Endothelial cell of umbilical vein (primary cell): ENCODE measurements around the gene P3H1. TPM values are rescaled to one million over a fixed set of nuclear protein-coding genes. Genes with fewer than 3 reads are reported as not detected.

Experiments used
- BruUV-seq: library from RNA; stranded (reverse); fragments of 400-500 nt; replicated peaks from 2 replicates; lab custom pipeline; 2021; lab: Mats Ljungman, UMichigan
- CTCF ChIA-PET: fragments of 300-600, 350-600 bp; sonication (Branson Sonifier 250); formaldehyde crosslinking; loops from one replicate; lab custom pipeline; 2021; ENCODE audit warnings: antibody characterized with exemption, inconsistent platforms; lab: Charles Lee
- POLR2A ChIA-PET: fragments of 300-600, 350-600 bp; sonication (Branson Sonifier 250); formaldehyde crosslinking; loops from one replicate; lab custom pipeline; 2021; ENCODE audit warnings: antibody characterized with exemption, inconsistent platforms; lab: Charles Lee
- DNase-seq: peaks from one replicate; pipeline ENCODE4 v3.0.0-alpha.2; 2011; ENCODE audit warnings: low read depth, low spot score
- FAIRE-seq: peaks from 2 replicates; lab custom pipeline; 2011; peaks lifted over from hg19 to GRCh38; lab: Jason Lieb, UNC
- H2AFZ ChIP-seq: 2 replicates; pipeline ENCODE4 v1.6.0; 2012; ENCODE audit warnings: low read depth, low read length, control low read depth, inconsistent platforms
- H3K27ac ChIP-seq: 2 replicates; pipeline ENCODE4 v1.5.1; 2011; ENCODE audit warnings: low read depth, mild to moderate bottlenecking, control low read depth, low read length, moderate library complexity; ENCODE audit not compliant: insufficient read depth
- H3K27me3 ChIP-seq, 2 experiments: 2 replicates each; pipeline versions ENCODE4 v1.6.0 to v1.6.1; 2011; ENCODE audit warnings: low read length in 2 of 2, mixed read lengths in 1 of 2; ENCODE audit not compliant: control insufficient read depth in 2 of 2, insufficient read depth in 2 of 2
- H3K36me3 ChIP-seq, 2 experiments: 2 replicates in 1 of 2; 3 replicates in 1 of 2; pipeline ENCODE4 v1.5.1; 2011; ENCODE audit warnings: low read length in 2 of 2, mild to moderate bottlenecking in 1 of 2, moderate library complexity in 1 of 2; ENCODE audit not compliant: control insufficient read depth in 2 of 2, insufficient read depth in 2 of 2; ENCODE audit errors: extremely low read depth in 1 of 2
- H3K4me1 ChIP-seq: 3 replicates; pipeline ENCODE4 v1.5.1; 2011; ENCODE audit warnings: mild to moderate bottlenecking, low read length; ENCODE audit not compliant: control insufficient read depth, insufficient read depth; ENCODE audit errors: extremely low read depth
- H3K4me2 ChIP-seq: 2 replicates; pipeline ENCODE4 v1.6.1; 2011; ENCODE audit warnings: low read length, control low read depth, mixed read lengths; ENCODE audit not compliant: insufficient read depth
- H3K4me3 ChIP-seq, 3 experiments: fragments of 200-600 bp in 1 of 3; sonication (generic), shearing (Covaris generic) in 1 of 3; replicated peaks in 1 of 3; 2 replicates each; pipeline ENCODE4 v1.5.1; 2011 to 2016; ENCODE audit warnings: control low read depth in 3 of 3, low read length in 3 of 3, mild to moderate bottlenecking in 2 of 3, inconsistent platforms in 1 of 3, low read depth in 1 of 3, moderate library complexity in 1 of 3; ENCODE audit not compliant: insufficient read depth in 1 of 3
- H3K79me2 ChIP-seq: 2 replicates; pipeline ENCODE4 v1.6.0; 2012; ENCODE audit warnings: low read length, inconsistent platforms; ENCODE audit not compliant: control insufficient read depth, insufficient read depth
- H3K9ac ChIP-seq: replicated peaks from 2 replicates; pipeline ENCODE3; 2011; ENCODE audit warnings: low read length, control low read depth; ENCODE audit not compliant: insufficient read depth; ENCODE audit errors: extremely low read depth
- H3K9me1 ChIP-seq: replicated peaks from 3 replicates; pipeline ENCODE4 v1.6.0; 2011; ENCODE audit warnings: mild to moderate bottlenecking, low read length; ENCODE audit not compliant: control insufficient read depth, insufficient read depth; ENCODE audit errors: extremely low read depth
- H3K9me3 ChIP-seq: replicated peaks from 2 replicates; pipeline ENCODE4 v1.5.1; 2012; ENCODE audit warnings: low read length, inconsistent platforms; ENCODE audit not compliant: control insufficient read depth, insufficient read depth
- H4K20me1 ChIP-seq: replicated peaks from 2 replicates; pipeline ENCODE3; 2011; ENCODE audit warnings: mild to moderate bottlenecking, low read length; ENCODE audit not compliant: control insufficient read depth, insufficient read depth; ENCODE audit errors: extremely low read depth
- CTCF ChIP-seq, 2 donors: IDR thresholded peaks; 1 replicate in 1 of 2; 2 replicates in 1 of 2; pipeline ENCODE4 v1.5.1; 2011; ENCODE audit warnings: low read length in 2 of 2, mild to moderate bottlenecking in 2 of 2, moderate library complexity in 2 of 2, control low read depth in 1 of 2, inconsistent platforms in 1 of 2, low read depth in 1 of 2; ENCODE audit not compliant: insufficient read depth in 1 of 2; ENCODE audit errors: extremely low read depth in 1 of 2
- EZH2 ChIP-seq: IDR thresholded peaks from 2 replicates; pipeline ENCODE4 v1.6.1; 2012; ENCODE audit warnings: borderline replicate concordance, low read depth, mild to moderate bottlenecking, moderate library complexity, low read length, inconsistent platforms; ENCODE audit not compliant: severe bottlenecking
- FOS ChIP-seq: IDR thresholded peaks from 2 replicates; pipeline ENCODE4 v1.6.1; 2011; ENCODE audit warnings: mild to moderate bottlenecking, low read length, moderate library complexity, borderline replicate concordance; ENCODE audit not compliant: insufficient read depth
- GATA2 ChIP-seq: IDR thresholded peaks from 2 replicates; pipeline ENCODE4 v1.7.0; 2011; ENCODE audit warnings: low read depth, mild to moderate bottlenecking, moderate library complexity, mixed read lengths, low read length; ENCODE audit not compliant: insufficient read length, insufficient read depth
- JUN ChIP-seq: IDR thresholded peaks from 2 replicates; pipeline ENCODE4 v1.6.1; 2011; ENCODE audit warnings: borderline replicate concordance, low read depth; ENCODE audit not compliant: insufficient read length, insufficient read depth
- MAX ChIP-seq: IDR thresholded peaks from 2 replicates; pipeline ENCODE4 v1.6.1; 2011; ENCODE audit not compliant: insufficient read depth, insufficient read length
- MYC ChIP-seq: IDR thresholded peaks from one replicate; pipeline ENCODE4 v1.6.1; 2011; ENCODE audit warnings: mild to moderate bottlenecking, low read depth, low read length
- POLR2A ChIP-seq: IDR thresholded peaks from 2 replicates; pipeline ENCODE4 v1.6.1; 2012; ENCODE audit warnings: low read depth, mild to moderate bottlenecking, control low read depth, low read length
- POLR2AphosphoS5 ChIP-seq: IDR thresholded peaks from 2 replicates; pipeline ENCODE4 v1.6.1; 2012; ENCODE audit warnings: low read depth, mild to moderate bottlenecking, control low read depth, low read length, moderate library complexity; ENCODE audit not compliant: insufficient read depth
- dilution Hi-C: fragments of 300-500 bp; cut with MboI; formaldehyde crosslinking; loops from one replicate; pipeline ENCODE4 v1.15.0; 2019; ENCODE audit warnings: low sequenced_read_pairs; ENCODE audit not compliant: extremely low pct_ligation_motif_present
- intact Hi-C: fragments of 100-400 bp; cut with micrococcal nuclease; formaldehyde crosslinking; loops from one replicate; pipeline ENCODE4 v1.10.0; 2022
- polyA plus RNA-seq, 4 experiments: library from polyadenylated mRNA; depleted of rRNA in 3 of 4; stranded (reverse) in 3 of 4; unstranded in 1 of 4; fragments of >200 nt; gene quantifications; 2 replicates each; pipeline versions ENCODE4 v1.2.1 to v1.2.3, GENCODE V29; 2011 to 2012; ENCODE audit warnings: missing spikeins in 1 of 4
- total RNA-seq: library from RNA; stranded (reverse); gene quantifications from 2 replicates; pipeline ENCODE4 v1.2.3, GENCODE V29; 2021

P3H1 gene
- total and polyA plus RNA-seq, 2 donors (not counting 3 experiments of a cell fraction or from before 2014, with no cell fraction given) = 136 to 194 TPM

- BruUV-seq = no TSS peak
- TF ChIP-seq MYC (no peak), POLR2A (no peak), FOS (no peak), POLR2AphosphoS5 (no peak), MAX (no peak), CTCF (IDR thresholded peaks at IDR 0.05; ENCODE audit: extremely low read depth in 1 of 2, insufficient read depth in 1 of 2, low read depth in 1 of 2, low read length in 2 of 2) (no peak), EZH2 (no peak), JUN (no peak), GATA2 (no peak)
Measured at GRCh38 chr1:42780176-42780575, 13.3 kb upstream of the P3H1 start.

More at GRCh38 chr1:42780176-42780575, 13.3 kb upstream of the P3H1 start:
- ChIA-PET CTCF (interaction anchor here (0.5 to 5.3 kb wide), 8 partner anchors 13 to 1548 kb away, joined by 3 to 244 read pairs (median 6); partner anchors contain the start of genes C1orf50, P3H1 and ZNF691), POLR2A (no interaction called here)
- H3K36me3 ChIP-seq = peaks cover 2 to 9% of the 10 kb centered on the region in 2 experiments
- no peaks in the 10 kb centered on the region for H3K79me2 ChIP-seq
- H3K4me2 ChIP-seq = no peak overlapping the region
- FAIRE-seq = no peak
- peaks cover 3% of the 10 kb centered on the region for H3K4me1 ChIP-seq
- H4K20me1 ChIP-seq = no peaks in the 10 kb centered on the region
- H3K9me3 ChIP-seq = no peaks in the 10 kb centered on the region
- dilution Hi-C loops (no loop called here), intact Hi-C loops (no loop called here)
- H3K27ac ChIP-seq = no peak overlapping the region
- H3K9me1 ChIP-seq = no peaks in the 10 kb centered on the region
- no peak overlapping the region for H2AFZ ChIP-seq
- H3K9ac ChIP-seq = no peak overlapping the region
- DNase-seq = no peak
- H3K4me3 ChIP-seq = no peak overlapping the region
- no peaks in the 10 kb centered on the region for H3K27me3 ChIP-seq
